Measurements from ENCODE around the gene COL23A1. TPM values are rescaled to one million over a fixed set of nuclear protein-coding genes. Genes with fewer than 3 reads are reported as not detected.

COL23A1 gene
- polyA plus RNA-seq, 2 of the 4 experiments (the other 2 are of a cell fraction): not detected

GRCh38 chr5:178625679-178626483 lies 35.7 kb upstream of the COL23A1 start:
- H3K4me1 ChIP-seq: peaks cover 14% of the 10 kb centered on the region
- peaks cover 22% of the 10 kb centered on the region for H3K9me3 ChIP-seq
- ATAC-seq (peak; percentile 37 to 66), FAIRE-seq (no peak), DNase-seq (ENCODE audit: low read depth in 1 of 2, low spot score in 1 of 2) (peak in 1 of 2 experiments; percentile 20)
- peak overlapping the region; percentile 82 for H3K4me3 ChIP-seq
- ChIA-PET CTCF (interaction anchor here (1.5 kb wide), 1 partner anchor 20 kb away, joined by 3 read pairs; no protein-coding TSS in a partner anchor), POLR2A (interaction anchor here (1.7 kb wide), 1 partner anchor 25 kb away, joined by 3 read pairs; no protein-coding TSS in a partner anchor)
- no peak for TF ChIP-seq NR3C1 (IDR thresholded peaks at IDR 0.05)
- no peak for TF ChIP-seq HDAC2 (IDR thresholded peaks at IDR 0.05)
- no peak for TF ChIP-seq MAZ (IDR thresholded peaks at IDR 0.05; ENCODE audit: borderline replicate concordance, low read depth, low read length)
- no peak for TF ChIP-seq GATA3 (IDR thresholded peaks at IDR 0.05; ENCODE audit: borderline replicate concordance)
- TF ChIP-seq ESRRA (IDR thresholded peaks at IDR 0.05; ENCODE audit: borderline replicate concordance, low read length): no peak
- TF ChIP-seq PHF8 (IDR thresholded peaks at IDR 0.05; ENCODE audit: borderline replicate concordance, low read depth): no peak
- no peak for TF ChIP-seq E2F6 (IDR thresholded peaks at IDR 0.05; ENCODE audit: borderline replicate concordance, low read depth)
- no peak for TF ChIP-seq HEYL (CRISPR knock-in tag; IDR thresholded peaks at IDR 0.05)
- TF ChIP-seq SMC3 (IDR thresholded peaks at IDR 0.05): no peak
- no peak for TF ChIP-seq MAFK (IDR thresholded peaks at IDR 0.05; ENCODE audit: partially characterized antibody)
- TF ChIP-seq JUNB (IDR thresholded peaks at IDR 0.05): no peak
- no peak for TF ChIP-seq HOXB5 (CRISPR knock-in tag; IDR thresholded peaks at IDR 0.05)
- TF ChIP-seq RCOR1 (IDR thresholded peaks at IDR 0.05; ENCODE audit: low read depth, low read length): no peak
- TF ChIP-seq NFE2L2 (conservative IDR thresholded peaks at IDR 0.05; ENCODE audit: low read length): no peak
- TF ChIP-seq KDM1A (IDR thresholded peaks at IDR 0.05; ENCODE audit: low read depth): no peak
- TF ChIP-seq HMGXB4 (CRISPR knock-in tag; IDR thresholded peaks at IDR 0.05; ENCODE audit: borderline replicate concordance): no peak
- WGBS (ENCODE audit: missing lambda C conversion rate): 1% methylated on average over 18 of the region's 23 CpGs
- H3K27ac ChIP-seq: peak overlapping the region; percentile 95
- peak overlapping the region; percentile 77 for H3K4me2 ChIP-seq

GRCh38 chr5:178624631-178625546 lies 34.7 kb upstream of the COL23A1 start:
- no peak overlapping the region for H3K27ac ChIP-seq
- no peak for FAIRE-seq
- POLR2A ChIA-PET: interaction anchor here (1.7 kb wide), 1 partner anchor 24 kb away, joined by 3 read pairs; no protein-coding TSS in a partner anchor

More at GRCh38 chr5:178624631-178625546, 34.7 kb upstream of the COL23A1 start:
- CTCF ChIA-PET: interaction anchor here (0.7 to 1.6 kb wide), 3 partner anchors 35 to 870 kb away, joined by 3 to 4 read pairs (median 3); partner anchors contain the start of gene COL23A1
- DNase-seq (ENCODE audit: low read depth in 1 of 2, low spot score in 1 of 2) (no peak), ATAC-seq (no peak)
- Histone ChIP-seq H3K4me2 (peak overlapping the region; percentile 77), H3K9me3 (peaks cover 22% of the 10 kb centered on the region), H3K4me3 (peak overlapping the region; percentile 82), H3K4me1 (peaks cover 14% of the 10 kb centered on the region)
- WGBS (ENCODE audit: missing lambda C conversion rate): 94% methylated on average over 15 of the region's 15 CpGs
- TF ChIP-seq HES2 (IDR thresholded peaks at IDR 0.05): no peak
- TF ChIP-seq CHD2 (IDR thresholded peaks at IDR 0.05; ENCODE audit: low read length, partially characterized antibody): no peak
- TF ChIP-seq MAZ (IDR thresholded peaks at IDR 0.05; ENCODE audit: borderline replicate concordance, low read depth, low read length): no peak
- no peak for TF ChIP-seq ZSCAN20 (CRISPR knock-in tag; IDR thresholded peaks at IDR 0.05)
- no peak for TF ChIP-seq HEYL (CRISPR knock-in tag; IDR thresholded peaks at IDR 0.05)
- no peak for TF ChIP-seq TP53 (CRISPR knock-in tag; IDR thresholded peaks at IDR 0.05)
- no peak for TF ChIP-seq RARB (CRISPR knock-in tag; IDR thresholded peaks at IDR 0.05)
- TF ChIP-seq RNF2 (IDR thresholded peaks at IDR 0.05; ENCODE audit: borderline replicate concordance, low read depth): no peak
- no peak for TF ChIP-seq HMGXB4 (CRISPR knock-in tag; IDR thresholded peaks at IDR 0.05; ENCODE audit: borderline replicate concordance)
- no peak for TF ChIP-seq FOSL2 (IDR thresholded peaks at IDR 0.05)
- TF ChIP-seq FOSL2 (CRISPR knock-in tag; IDR thresholded peaks at IDR 0.05): no peak
- no peak for TF ChIP-seq USF2 (IDR thresholded peaks at IDR 0.05)
- TF ChIP-seq EHF (CRISPR knock-in tag; IDR thresholded peaks at IDR 0.05): no peak
- TF ChIP-seq ZC3H11A (IDR thresholded peaks at IDR 0.05): no peak
- no peak for TF ChIP-seq CBX2 (IDR thresholded peaks at IDR 0.05; ENCODE audit: borderline replicate concordance, low read depth)
- TF ChIP-seq MYC (IDR thresholded peaks at IDR 0.05; ENCODE audit: borderline replicate concordance, low read length): no peak

Data from A549 (cell line).